Fibroblast of the conjunctiva (primary cell): Measurements from ENCODE around the gene ODAPH.
"Not testable (repeated sequence)": the region's sequence is repeated elsewhere in the genome, so short reads cannot be mapped to it uniquely, and the experiment has no call there.

Source experiments
- DNase-seq: peaks from one replicate; pipeline ENCODE4 v3.0.0-alpha.2; 2010; ENCODE audit warnings: low read depth

ODAPH gene, protein sequence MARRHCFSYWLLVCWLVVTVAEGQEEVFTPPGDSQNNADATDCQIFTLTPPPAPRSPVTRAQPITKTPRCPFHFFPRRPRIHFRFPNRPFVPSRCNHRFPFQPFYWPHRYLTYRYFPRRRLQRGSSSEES

DNA sequence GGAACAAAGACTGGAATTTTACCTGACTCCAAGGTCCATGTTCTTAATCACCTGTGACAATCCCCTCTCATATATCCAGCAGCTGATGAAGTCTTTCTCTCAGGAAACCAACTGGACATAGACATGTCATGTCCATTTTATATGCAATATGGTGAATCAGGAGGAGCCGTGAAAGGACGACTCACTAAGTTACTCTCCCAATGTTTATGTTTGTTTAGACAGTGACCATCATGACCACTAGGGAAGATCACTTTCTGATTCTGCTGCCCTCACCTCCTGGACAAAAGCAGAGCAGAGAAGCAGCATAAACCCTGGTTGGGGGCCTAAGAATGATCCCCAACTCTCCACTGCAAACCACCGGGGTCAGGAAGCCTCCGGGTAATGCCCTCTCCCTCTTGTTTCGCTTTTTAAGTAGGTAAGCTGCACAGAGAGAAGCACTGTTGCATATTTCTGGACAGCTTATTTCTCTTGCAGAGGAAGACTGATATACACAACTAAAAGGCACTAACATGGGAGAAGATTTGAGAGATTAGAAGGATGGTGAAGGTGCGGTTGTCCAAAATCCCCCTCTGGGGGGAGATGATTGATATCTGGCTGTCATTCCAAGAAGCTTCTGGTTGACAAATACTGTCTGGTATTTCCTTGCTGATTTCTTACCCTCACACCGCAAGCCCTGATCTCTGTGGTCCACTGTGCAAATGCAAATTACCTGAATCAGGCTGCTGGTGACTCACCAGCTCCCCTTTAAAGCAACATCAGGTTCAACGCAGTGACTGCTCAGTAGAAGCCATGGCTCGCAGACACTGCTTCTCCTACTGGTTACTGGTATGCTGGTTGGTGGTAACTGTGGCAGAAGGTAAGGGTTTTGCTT lies at the start of gene ODAPH:
Gene ODAPH (plus strand): TSS at position 773 of the 871 bp plus-strand sequence. CDS start 17 bp downstream, at position 790.
- no peak for DNase-seq

DNA sequence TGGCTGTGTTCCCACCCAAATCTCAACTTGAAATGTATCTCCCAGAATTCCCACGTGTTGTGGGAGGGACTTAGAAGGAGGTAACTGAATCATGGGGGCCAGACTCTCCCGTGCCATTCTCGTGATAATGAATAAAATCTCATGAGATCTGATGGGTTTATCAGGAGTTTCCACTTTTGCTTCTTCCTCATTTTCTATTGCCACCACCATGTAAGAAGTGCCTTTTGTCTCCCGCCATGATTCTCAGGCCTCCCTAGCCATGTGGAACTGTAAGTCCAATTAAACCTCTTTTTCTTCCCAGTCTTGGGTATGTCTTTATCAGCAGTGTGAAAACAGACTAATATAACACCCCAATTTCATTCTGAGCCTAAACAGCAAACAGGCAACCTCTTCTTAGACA lies 46.3 kb upstream of the ODAPH start:
- DNase-seq: not testable (repeated sequence)

DNA sequence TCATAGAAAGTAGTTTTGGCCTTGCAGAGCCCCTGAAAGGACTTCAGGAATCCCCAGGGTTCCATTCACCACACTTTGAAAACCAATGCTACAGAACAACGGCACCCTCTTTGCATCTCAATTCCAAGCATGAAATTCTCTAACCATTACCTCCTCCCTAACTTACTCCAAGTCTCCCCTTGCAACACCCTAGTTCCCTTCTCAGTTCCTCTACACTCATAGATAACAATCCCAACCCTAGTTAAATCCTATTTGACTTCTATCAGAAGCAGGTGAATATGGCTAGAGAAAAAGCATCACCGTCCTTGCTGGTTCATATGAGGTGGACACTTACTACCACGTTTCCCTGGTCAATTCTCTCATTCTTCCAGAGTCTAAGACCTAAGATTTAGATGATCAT lies 44.0 kb upstream of the ODAPH start:
- no peak for DNase-seq

DNA sequence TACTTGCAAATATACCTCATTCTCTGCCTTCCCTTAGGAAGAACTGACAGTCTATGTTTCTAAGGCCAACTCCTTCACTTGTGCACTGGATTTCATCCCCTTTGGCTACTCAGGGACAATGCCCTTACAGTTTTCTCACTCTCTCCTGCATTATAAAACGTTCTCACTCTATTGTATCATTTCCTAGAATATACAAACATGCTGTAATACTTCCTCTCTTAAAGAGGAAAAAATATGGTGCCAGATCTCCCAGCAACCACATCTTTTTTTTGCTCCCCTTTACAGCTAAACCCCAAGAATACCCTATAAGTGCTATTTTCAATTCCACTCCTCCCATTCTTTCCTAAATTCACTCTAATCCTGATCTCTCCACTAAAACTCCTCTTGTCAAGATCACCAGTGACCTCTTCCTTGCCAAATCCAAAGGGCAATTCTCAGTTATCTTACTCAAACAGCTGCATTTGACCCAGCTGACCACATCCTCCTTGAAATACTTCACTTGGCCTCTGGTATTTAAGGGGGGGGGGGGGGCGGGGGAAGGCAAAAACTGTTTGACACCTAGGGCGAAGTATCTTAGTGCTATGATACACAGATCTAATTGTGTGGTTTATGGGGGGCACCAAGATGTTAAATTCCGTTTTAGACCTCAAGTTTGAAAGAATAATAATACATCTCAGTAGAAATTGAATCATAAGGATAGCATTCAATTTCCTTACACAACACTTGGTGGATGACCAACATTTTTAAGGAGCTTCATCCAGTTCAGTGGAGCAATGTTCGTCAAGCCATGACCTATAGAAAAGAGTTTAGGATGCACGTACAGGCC lies 43.3 kb upstream of the ODAPH start:
- no peak for DNase-seq

DNA sequence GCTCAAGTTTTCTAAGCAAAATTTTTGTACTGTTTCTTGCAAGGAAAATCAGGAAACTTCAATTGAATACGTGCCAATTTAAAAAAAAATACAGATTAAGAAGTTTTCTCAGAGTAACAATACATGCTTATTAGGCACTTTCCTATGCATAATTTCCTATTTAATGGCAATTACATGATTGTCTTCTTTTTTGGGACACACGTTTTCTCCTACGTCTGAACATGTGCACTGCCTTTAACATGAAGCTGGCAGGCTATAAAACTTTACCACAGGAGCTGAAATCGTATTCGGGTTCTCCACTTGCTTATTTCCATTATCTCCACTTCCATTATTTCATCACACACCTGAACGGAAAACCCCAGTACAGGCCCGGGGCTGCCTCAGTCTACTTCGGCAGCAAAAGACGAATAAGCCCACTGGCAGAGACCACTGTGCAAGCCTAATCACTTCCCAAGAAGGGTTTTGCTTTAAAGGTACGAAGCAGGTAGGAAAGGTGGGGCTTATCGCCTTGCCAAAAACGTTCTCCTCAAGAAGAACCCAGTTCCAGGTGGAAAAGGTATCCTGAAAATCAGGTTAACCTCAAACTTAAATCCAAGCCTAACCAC lies 42.2 kb upstream of the ODAPH start:
- DNase-seq: no peak

DNA sequence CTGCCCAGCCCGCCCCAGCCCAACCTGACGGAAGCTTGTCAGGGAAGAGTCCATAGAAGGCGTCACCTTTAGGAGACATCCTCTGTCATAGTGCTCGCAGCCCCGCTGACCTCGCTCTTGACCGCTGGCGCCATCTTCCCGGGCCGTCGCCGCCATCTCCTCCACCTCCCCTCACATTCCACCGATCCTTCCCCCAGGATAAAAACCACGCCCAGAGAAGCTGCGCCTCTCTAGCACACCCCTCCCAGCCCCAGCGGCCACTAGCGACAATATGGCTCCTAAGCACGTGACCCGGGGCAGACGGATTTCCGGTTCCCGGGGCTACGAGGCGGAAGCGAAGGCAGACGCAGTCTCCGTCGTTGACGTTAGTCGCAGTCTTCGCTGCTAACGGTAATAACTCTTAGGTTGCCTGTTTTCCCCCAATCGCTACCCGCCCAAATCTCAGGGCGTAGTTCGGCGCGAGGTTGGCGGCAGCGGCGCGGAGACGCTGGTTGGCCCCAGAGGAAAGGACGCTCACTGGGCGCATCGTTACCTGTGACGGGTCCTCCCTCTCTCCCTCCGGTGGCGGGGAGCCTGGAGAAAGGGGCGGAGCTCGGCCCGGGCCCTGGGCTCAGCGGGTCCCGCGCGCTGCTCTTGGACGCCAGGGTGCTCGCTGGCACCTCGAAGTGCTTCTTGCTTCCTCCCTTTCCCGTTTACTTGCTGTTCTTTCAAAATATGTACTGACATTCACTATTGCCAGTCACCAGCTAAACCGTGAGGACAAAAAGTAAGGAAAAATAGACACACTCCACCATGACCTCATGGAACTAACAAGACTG lies 41.5 kb upstream of the ODAPH start, which contains the start of the genes RCHY1 and THAP6:
Gene RCHY1 (minus strand): TSS at position 273 of the 818 bp plus-strand sequence. CDS start 117 bp downstream, at position 156.
Gene THAP6 (plus strand): TSS at position 343 of the 818 bp plus-strand sequence. CDS start 980 bp downstream, outside the sequence.
- peak; percentile 91 for DNase-seq

DNA sequence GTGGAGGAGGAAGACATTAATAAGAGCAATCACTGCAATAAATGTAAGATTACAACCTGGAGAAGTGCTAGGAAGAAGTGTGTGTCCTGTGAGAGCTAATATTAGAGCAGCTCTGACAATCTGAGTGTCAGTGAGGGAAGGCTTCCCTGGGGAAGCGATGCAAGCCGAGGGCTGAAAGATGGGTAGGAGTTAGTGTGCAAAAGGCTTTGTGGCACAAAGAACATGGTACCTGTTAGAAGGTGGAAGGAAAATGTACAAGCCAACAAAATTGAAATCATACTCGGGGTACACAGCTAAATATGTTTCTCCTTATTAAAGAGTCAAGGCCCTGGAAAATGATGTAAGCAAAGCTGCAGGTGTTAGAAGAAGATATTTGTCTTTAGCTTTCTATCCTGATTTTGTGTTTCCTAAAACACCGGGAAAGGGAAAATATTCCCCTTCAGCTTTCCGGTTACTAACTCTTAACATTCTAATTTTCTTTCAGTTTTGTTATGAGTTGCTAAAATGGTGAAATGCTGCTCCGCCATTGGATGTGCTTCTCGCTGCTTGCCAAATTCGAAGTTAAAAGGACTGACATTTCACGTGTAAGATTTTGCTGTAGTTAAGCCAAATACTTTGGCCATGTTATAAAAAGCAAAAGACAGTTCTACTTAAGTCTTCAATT lies 40.8 kb upstream of the ODAPH start:
- no peak for DNase-seq

DNA sequence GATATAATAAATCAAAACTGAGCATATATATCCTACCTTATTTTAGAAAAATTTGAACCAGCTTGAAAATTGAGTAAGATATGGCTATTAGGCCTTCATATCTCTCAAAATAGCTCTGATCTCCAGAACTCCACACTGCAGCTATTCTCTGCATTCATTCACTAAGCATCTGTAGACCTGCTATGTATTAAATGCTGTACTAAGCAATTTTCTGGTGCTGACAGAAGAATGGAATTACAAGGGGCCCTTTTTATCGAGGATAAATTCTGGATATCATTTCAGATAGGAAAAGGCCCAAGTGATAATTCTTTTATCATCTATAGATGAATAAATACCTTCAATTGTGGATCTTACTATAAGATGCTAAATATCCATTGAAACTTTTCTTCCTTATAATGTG lies 39.7 kb upstream of the ODAPH start:
- no peak for DNase-seq

DNA sequence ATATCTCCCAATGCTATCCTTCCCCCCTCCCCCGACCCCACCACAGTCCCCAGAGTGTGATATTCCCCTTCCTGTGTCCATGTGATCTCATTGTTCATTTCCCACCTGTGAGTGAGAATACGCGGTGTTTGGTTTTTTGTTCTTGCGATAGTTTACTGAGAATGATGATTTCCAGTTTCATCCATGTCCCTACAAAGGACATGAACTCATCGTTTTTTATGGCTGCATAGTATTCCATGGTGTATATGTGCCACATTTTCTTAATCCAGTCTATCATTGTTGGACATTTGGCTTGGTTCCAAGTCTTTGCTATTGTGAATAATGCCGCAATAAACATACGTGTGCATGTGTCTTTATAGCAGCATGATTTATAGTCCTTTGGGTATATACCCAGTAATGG lies 36.4 kb upstream of the ODAPH start:
- DNase-seq: not testable (repeated sequence)

DNA sequence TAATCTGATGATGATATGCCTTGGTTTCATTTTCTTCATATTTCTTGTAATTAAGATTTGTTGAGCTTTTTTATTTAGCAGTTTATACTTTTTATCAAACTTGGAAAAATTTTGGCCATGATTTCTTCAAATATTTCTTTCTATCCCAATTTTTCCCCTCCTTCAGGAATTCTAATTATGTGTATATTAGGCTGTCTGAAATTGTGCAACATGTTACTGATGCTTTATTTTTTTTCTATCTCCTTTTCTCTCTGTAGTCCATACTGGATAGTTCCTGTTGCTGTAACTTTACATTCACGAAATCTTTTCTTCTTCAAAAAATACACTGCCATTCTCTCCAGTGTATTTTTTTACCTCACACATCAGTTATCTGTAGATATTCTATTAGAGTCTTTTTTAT lies 30.8 kb upstream of the ODAPH start:
- DNase-seq: no peak

DNA sequence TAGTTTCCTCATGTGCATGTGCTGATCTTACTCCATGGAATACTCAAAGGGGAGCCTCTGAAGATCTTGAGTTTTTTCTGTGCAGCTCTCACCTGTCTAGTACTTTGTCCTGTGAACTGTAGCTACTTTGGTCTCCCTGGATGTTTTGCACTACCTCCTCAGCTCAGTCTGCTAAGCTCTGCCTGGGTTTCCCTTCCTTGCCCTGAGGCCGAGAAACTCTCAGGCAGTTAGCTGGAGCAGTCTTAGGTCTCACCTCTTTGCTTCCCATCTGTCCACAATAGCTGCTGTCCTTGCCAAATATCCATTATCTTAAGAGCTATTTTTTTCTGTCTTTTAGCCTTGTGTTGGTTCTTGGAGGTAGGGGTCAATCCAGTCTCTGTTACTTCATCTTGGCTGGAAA lies 30.0 kb upstream of the ODAPH start:
- no peak for DNase-seq

DNA sequence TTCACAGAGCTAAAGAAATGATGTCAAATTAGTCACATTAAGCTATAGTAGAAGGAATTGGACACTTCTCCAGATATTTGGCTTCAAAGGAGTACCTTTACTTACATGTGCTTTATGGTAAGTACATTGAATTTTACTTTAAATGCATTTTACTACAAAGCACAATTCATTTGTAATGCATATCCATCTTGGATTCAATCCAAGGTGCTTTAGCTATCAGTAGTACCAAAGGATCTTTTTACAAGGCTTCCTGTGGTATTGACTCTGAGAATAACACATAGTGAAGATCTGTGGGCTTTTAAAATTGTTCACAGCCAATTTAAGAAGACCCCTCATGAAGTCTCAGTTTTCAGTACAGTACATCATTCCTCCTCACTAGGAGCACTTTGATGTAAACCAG lies 28.4 kb upstream of the ODAPH start:
- no peak for DNase-seq

DNA sequence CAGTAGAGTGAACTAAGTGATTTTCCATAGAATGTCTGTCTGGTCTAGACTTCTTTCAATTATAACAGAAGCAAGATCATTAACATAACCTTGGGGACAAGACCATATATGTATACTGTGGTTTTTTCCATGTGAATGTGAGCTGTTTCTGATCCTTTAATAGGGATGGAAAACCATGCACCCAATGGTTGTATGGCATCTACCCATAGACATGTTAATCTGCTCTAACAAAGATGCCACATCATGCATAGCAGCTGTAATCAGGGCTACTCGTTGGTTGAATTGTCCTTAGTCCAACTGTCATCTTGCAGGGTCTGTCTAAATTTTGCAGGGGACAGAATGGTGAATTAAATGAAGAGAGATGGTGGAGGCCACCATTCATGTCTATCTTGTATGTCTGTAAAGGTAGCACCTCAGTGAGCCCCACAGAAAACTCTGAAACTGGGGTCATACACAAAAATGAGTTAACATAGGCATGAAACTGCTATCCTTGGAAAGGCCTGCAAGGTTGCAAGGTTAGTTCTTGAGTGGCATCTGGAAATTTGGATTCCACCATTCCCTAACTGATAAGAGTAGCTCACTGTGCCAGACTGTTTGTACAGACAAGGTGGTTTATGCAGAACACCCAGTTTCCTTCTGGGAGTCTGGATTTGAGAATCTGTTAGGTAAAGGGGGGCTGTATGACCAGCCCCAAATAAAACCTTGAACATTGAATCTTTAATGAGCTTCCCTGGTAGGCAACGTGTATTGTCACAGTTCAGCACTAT lies 25.1 kb upstream of the ODAPH start:
- no peak for DNase-seq

DNA sequence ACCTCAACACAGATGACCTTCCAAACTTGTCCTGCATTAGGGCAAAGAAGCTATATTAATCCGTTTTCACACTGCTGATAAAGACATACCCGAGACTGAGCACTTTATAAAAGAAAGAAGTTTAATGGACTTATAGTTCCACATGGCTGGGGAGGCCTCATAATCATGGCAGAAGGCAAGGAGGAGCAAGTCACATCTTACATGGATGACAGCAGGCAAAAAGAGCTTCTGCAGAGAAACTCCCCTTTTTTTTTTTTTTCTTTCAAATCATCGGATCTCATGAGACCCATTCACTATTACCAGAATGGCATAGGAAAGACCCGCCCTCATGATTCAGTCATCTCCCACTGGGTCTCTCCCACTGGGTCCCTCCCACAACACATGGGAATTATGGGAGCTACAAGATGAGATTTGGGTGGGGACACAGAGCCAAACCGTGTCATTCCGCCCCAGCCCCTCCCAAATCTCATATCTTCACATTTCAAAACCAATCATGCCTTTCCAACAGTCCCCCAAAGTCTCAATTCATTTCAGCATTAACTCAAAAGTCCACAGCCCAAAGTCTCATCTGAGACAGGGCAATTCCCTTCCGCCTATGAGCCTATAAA lies 24.2 kb upstream of the ODAPH start:
- DNase-seq: not testable (repeated sequence)

DNA sequence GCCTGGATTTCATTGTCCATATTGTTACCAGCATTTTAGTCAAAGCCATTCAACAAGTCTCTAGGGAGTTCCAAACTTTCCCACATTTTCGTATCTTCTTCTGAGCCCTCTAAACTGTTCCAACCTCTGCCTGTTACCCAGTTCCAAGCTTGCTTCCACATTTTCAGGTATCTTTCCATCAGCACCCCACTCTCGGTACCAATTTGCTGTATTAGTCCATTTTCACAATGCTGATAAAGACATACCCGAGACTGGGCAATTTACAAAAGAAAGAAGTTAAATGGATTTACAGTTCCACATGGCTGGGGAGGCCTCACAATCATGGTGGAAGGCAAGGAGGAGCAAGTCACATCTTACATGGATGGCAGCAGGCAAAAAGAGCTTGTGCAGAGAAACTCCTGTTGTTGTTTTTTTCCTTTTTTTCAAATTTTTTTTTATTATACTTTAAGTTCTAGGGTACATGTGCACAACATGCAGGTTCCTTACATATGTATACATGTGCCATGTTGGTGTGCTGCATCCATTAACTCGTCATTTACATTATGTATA lies 22.5 kb upstream of the ODAPH start:
- not testable (repeated sequence) for DNase-seq

DNA sequence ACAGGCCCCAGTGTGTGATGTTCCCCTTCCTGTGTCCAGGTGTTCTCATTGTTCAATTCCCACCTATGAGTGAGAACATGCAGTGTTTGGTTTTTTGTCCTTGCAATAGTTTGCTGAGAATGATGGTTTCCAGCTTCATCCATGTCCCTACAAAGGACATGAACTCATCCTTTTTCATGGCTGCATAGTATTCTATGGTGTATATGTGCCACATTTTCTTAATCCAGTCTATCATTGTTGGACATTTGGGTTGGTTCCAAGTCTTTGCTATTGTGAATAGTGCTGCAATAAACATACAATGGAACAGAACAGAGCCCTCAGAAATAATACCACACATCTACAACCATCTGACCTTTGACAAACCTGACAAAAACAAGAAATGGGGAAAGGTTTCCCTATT lies 21.9 kb upstream of the ODAPH start:
- DNase-seq: not testable (repeated sequence)

DNA sequence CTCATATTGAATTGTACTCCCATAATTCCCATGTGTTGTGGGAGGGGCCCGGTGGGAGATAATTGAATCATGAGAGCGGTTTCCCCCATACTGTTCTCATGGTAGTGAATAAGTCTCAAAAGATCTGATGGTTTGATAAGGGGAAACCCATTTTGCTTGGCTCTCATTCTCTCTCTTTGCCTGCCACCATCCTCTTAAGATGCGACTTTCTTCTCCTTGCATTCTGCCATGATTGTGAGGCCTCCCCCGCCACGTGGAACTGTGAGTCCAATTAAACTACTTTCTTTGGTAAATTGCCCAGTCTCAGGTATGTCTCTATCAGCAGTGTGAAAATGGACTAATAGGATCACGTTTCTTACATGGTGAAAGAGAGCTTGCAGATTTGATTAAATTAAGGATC lies 18.6 kb upstream of the ODAPH start:
- DNase-seq: not testable (repeated sequence)

DNA sequence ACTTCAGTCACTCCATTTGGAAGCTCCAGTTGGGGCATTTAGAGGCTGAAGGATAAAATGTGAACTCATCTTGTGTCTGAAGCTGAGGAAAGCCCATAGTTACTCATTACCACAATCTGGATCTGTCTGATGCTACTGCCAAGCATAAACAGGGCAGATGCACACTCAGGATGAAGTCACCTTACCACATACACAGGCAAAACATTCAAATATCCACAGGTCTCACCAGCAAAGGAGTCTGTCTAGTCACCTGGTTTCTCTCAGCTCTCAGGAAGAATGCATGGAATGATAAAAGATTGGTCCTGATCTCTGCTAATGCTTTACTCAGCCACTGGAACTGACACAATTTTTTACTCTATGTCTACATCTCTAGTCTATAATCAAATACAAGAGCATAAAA lies 13.0 kb upstream of the ODAPH start:
- no peak for DNase-seq

DNA sequence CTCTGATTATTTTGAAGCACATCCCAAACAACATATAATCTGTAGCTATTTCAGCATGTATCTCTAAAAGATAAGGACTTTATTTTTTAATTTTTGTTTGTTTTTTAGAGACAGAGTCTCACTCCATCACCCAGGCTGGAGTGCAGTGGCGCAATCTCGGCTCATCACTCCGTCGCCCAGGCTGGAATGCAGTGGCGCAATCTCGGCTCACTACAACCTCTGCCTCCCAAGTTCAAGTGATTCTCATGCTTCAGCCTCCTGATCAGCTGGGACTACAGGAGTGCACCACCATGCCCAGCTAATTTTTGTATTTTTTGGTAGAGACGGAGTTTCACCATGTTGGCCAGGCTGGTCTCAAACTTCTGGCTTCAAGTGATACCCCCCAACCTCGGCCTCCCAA lies 11.6 kb upstream of the ODAPH start:
- not testable (repeated sequence) for DNase-seq
